Stimulated activated naive CD4-positive, alpha-beta T cell treated with Interleukin-2 at 50 U/mL for 16 hours (primary cell): ENCODE data around the gene REEP3.
"Not testable (repeated sequence)": the region's sequence is repeated elsewhere in the genome, so short reads cannot be mapped to it uniquely, and the experiment has no call there.

Experiments used
- DNase-seq: peaks from one replicate; lab custom pipeline; 2025; lab: John Stamatoyannopoulos, UW

REEP3 gene

GRCh38 chr10:63630085-63630930 lies 109.1 kb downstream of the REEP3 start:
- peak; percentile 78 for DNase-seq

- DNase-seq: no peak
Observed at GRCh38 chr10:63630931-63631680, 109.9 kb downstream of the REEP3 start.

- DNase-seq: no peak
Observed at GRCh38 chr10:63631991-63632390, 110.8 kb downstream of the REEP3 start.

GRCh38 chr10:63633677-63634487 lies 112.7 kb downstream of the REEP3 start:
- no peak for DNase-seq

- no peak for DNase-seq
Observed at GRCh38 chr10:63634488-63635065, 113.4 kb downstream of the REEP3 start.

GRCh38 chr10:63636812-63637211 lies 115.6 kb downstream of the REEP3 start:
- DNase-seq: no peak

GRCh38 chr10:63637901-63638327 lies 116.7 kb downstream of the REEP3 start:
- DNase-seq: no peak

GRCh38 chr10:63641366-63641765 lies 120.2 kb downstream of the REEP3 start:
- no peak for DNase-seq

- no peak for DNase-seq
Observed at GRCh38 chr10:63641799-63642198, 120.6 kb downstream of the REEP3 start.

- DNase-seq: no peak
Observed at GRCh38 chr10:63642808-63643207, 121.6 kb downstream of the REEP3 start.

GRCh38 chr10:63644418-63645142 lies 123.4 kb downstream of the REEP3 start:
- DNase-seq: no peak

GRCh38 chr10:63645195-63645594 lies 124.0 kb downstream of the REEP3 start:
- no peak for DNase-seq

GRCh38 chr10:63646491-63646890 lies 125.3 kb downstream of the REEP3 start:
- no peak for DNase-seq

- no peak for DNase-seq
Observed at GRCh38 chr10:63651864-63652263, 130.7 kb downstream of the REEP3 start.

GRCh38 chr10:63653747-63654146 lies 132.5 kb downstream of the REEP3 start:
- DNase-seq: no peak

GRCh38 chr10:63657761-63658160 lies 136.6 kb downstream of the REEP3 start:
- no peak for DNase-seq

GRCh38 chr10:63660941-63661340 lies 139.7 kb downstream of the REEP3 start:
- DNase-seq: not testable (repeated sequence)

GRCh38 chr10:63661347-63661746 lies 140.1 kb downstream of the REEP3 start:
- no peak for DNase-seq

GRCh38 chr10:63664341-63664885 lies 143.2 kb downstream of the REEP3 start:
- DNase-seq: no peak

- not testable (repeated sequence) for DNase-seq
Observed at GRCh38 chr10:63665006-63665580, 143.9 kb downstream of the REEP3 start.
